Neural cell (in vitro differentiated cells): ENCODE measurements around the gene SLC22A6. TPM values are rescaled to one million over a fixed set of nuclear protein-coding genes. Genes with fewer than 3 reads are reported as not detected.

Source experiments
- H2AFZ ChIP-seq: fragments of 200-600, 300-800 bp; sonication (generic), shearing (Covaris generic); 2 replicates; pipeline ENCODE4 v1.6.0; 2014; ENCODE audit warnings: low read depth, mild to moderate bottlenecking, antibody characterized with exemption, low read length, moderate library complexity
- H3F3A ChIP-seq: fragments of 200-600 bp; shearing (Covaris generic); 2 replicates; pipeline ENCODE4 v1.6.1; 2016; ENCODE audit warnings: mild to moderate bottlenecking, moderate library complexity, mixed read lengths, antibody characterized with exemption, low read length; ENCODE audit not compliant: insufficient read depth, poor library complexity, severe bottlenecking
- H3K27ac ChIP-seq: fragments of 200-600, 300-800 bp; sonication (generic), shearing (Covaris generic); 2 replicates; pipeline ENCODE4 v1.5.1; 2014; ENCODE audit warnings: mild to moderate bottlenecking, low read length, moderate library complexity
- H3K27me3 ChIP-seq: fragments of 300-800, 200-600 bp; sonication (generic), shearing (Covaris generic); 2 replicates; pipeline ENCODE4 v1.6.0; 2014; ENCODE audit warnings: mild to moderate bottlenecking, low read depth, low read length, moderate library complexity; ENCODE audit not compliant: insufficient read depth
- H3K36me3 ChIP-seq: fragments of 300-800, 200-600 bp; sonication (generic), shearing (Covaris generic); 2 replicates; pipeline ENCODE4 v1.5.1; 2014; ENCODE audit warnings: mild to moderate bottlenecking, antibody characterized with exemption, low read length, moderate library complexity; ENCODE audit not compliant: insufficient read depth
- H3K4me2 ChIP-seq: fragments of 300-800, 200-600 bp; sonication (generic), shearing (Covaris generic); 2 replicates; pipeline ENCODE4 v1.6.0; 2014; ENCODE audit warnings: mild to moderate bottlenecking, low read length
- H3K4me3 ChIP-seq: fragments of 300-800, 200-600 bp; sonication (generic), shearing (Covaris generic); 2 replicates; pipeline ENCODE4 v1.5.1; 2014; ENCODE audit warnings: mild to moderate bottlenecking, low read length, moderate library complexity
- H3K79me2 ChIP-seq: fragments of 200-600 bp; shearing (Covaris generic); replicated peaks from 2 replicates; pipeline ENCODE4 v1.6.0; 2014; ENCODE audit warnings: mild to moderate bottlenecking, low read length, moderate library complexity; ENCODE audit not compliant: insufficient read depth
- H3K9ac ChIP-seq: fragments of 300-800, 200-600 bp; sonication (generic), shearing (Covaris generic); 2 replicates; pipeline ENCODE4 v1.6.1; 2016; ENCODE audit warnings: mild to moderate bottlenecking, low read length, mixed read lengths
- H3K9me2 ChIP-seq: fragments of 200-600 bp; shearing (Covaris generic); 2 replicates; pipeline ENCODE4 v1.6.1; 2016; ENCODE audit warnings: mild to moderate bottlenecking, low read length, mixed read lengths; ENCODE audit not compliant: insufficient read depth
- H3K9me3 ChIP-seq: fragments of 200-600, 300-800 bp; sonication (generic), shearing (Covaris generic); 2 replicates; pipeline ENCODE4 v1.6.1; 2016; ENCODE audit warnings: mild to moderate bottlenecking, mixed run types, low read length, moderate library complexity, mixed read lengths
- H4K20me1 ChIP-seq: fragments of 200-600 bp; shearing (Covaris generic); 2 replicates; pipeline ENCODE4 v1.6.1; 2016; ENCODE audit warnings: mild to moderate bottlenecking, mixed run types; ENCODE audit not compliant: insufficient read depth
- EP300 ChIP-seq: fragments of 450-650 bp; conservative IDR thresholded peaks from 2 replicates; pipeline ENCODE4 v1.6.1; 2014; ENCODE audit warnings: antibody characterized with exemption, mild to moderate bottlenecking, moderate library complexity; ENCODE audit not compliant: poor library complexity, severe bottlenecking
- EZH2 ChIP-seq: fragments of 200-600, 300-800 bp; shearing (Covaris generic), sonication (generic); IDR thresholded peaks from 2 replicates; pipeline ENCODE4 v1.6.1; 2014; ENCODE audit warnings: antibody characterized with exemption, low read length, borderline replicate concordance, mild to moderate bottlenecking; ENCODE audit not compliant: insufficient read depth, poor library complexity, severe bottlenecking
- MXI1 ChIP-seq: fragments of 450-650 bp; conservative IDR thresholded peaks from 2 replicates; pipeline ENCODE4 v1.6.1; 2014; ENCODE audit warnings: antibody characterized with exemption, mild to moderate bottlenecking; ENCODE audit not compliant: poor library complexity, severe bottlenecking
- POLR2AphosphoS5 ChIP-seq: IDR thresholded peaks from 2 replicates; pipeline ENCODE4 v1.6.1; 2012
- RAD21 ChIP-seq: fragments of 450-650 bp; conservative IDR thresholded peaks from 2 replicates; pipeline ENCODE4 v1.6.1; 2014; ENCODE audit warnings: antibody characterized with exemption, mild to moderate bottlenecking, moderate library complexity
- SMC3 ChIP-seq: fragments of 450-650 bp; conservative IDR thresholded peaks from 2 replicates; pipeline ENCODE4 v1.6.1; 2014; ENCODE audit warnings: antibody characterized with exemption, mild to moderate bottlenecking, moderate library complexity; ENCODE audit not compliant: poor library complexity
- TAF1 ChIP-seq: IDR thresholded peaks from 2 replicates; pipeline ENCODE4 v1.6.1; 2012; ENCODE audit warnings: low read depth
- polyA plus RNA-seq: library from polyadenylated mRNA; depleted of rRNA; stranded (reverse); fragments of >200 nt; gene quantifications from 2 replicates; pipeline ENCODE4 v1.2.3, GENCODE V29; 2014
- TF ChIP-seq, protein P1 (sequence below): IDR thresholded peaks from 2 replicates; pipeline ENCODE4 v1.6.1; 2012; ENCODE audit warnings: borderline replicate concordance
- TF ChIP-seq, protein P2 (sequence below): fragments of 450-650 bp; IDR thresholded peaks from 2 replicates; pipeline ENCODE4 v1.5.1; 2014; ENCODE audit warnings: antibody characterized with exemption, mild to moderate bottlenecking, moderate library complexity; ENCODE audit not compliant: poor library complexity, severe bottlenecking

The SLC22A6 gene
- polyA plus RNA-seq, 1 donor from 2014 or later = not detected

DNA sequence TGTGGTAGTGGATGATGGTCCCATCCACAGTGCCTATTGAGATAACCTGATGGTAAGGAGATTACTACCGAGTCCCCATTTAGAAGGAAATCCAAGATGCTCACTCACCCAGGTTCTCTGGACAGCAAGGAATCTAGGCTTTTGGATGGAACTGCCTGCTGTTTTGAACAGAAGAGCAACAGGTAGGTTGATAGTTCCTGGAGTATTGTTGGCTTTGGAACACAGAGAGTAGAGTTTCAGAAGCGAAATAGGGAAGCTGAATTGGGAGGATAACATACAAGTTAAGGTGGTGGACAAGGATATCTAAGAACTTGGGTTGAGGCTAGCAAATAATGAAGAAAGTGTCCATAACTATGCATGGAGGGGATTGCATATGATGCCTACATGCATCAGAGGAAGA is 27.6 kb downstream of the SLC22A6 start:
- H4K20me1 ChIP-seq = no peaks in the 10 kb centered on the region
- no peaks in the 10 kb centered on the region for H3K79me2 ChIP-seq
- H3K27ac ChIP-seq = no peak overlapping the region
- no peaks in the 10 kb centered on the region for H3K27me3 ChIP-seq
- no peaks in the 10 kb centered on the region for H3K9me3 ChIP-seq
- H3K9ac ChIP-seq = no peak overlapping the region
- no peaks in the 10 kb centered on the region for H3K36me3 ChIP-seq
- H3K9me2 ChIP-seq = no peaks in the 10 kb centered on the region
- no peak overlapping the region for H2AFZ ChIP-seq
- TF ChIP-seq, protein P1, sequence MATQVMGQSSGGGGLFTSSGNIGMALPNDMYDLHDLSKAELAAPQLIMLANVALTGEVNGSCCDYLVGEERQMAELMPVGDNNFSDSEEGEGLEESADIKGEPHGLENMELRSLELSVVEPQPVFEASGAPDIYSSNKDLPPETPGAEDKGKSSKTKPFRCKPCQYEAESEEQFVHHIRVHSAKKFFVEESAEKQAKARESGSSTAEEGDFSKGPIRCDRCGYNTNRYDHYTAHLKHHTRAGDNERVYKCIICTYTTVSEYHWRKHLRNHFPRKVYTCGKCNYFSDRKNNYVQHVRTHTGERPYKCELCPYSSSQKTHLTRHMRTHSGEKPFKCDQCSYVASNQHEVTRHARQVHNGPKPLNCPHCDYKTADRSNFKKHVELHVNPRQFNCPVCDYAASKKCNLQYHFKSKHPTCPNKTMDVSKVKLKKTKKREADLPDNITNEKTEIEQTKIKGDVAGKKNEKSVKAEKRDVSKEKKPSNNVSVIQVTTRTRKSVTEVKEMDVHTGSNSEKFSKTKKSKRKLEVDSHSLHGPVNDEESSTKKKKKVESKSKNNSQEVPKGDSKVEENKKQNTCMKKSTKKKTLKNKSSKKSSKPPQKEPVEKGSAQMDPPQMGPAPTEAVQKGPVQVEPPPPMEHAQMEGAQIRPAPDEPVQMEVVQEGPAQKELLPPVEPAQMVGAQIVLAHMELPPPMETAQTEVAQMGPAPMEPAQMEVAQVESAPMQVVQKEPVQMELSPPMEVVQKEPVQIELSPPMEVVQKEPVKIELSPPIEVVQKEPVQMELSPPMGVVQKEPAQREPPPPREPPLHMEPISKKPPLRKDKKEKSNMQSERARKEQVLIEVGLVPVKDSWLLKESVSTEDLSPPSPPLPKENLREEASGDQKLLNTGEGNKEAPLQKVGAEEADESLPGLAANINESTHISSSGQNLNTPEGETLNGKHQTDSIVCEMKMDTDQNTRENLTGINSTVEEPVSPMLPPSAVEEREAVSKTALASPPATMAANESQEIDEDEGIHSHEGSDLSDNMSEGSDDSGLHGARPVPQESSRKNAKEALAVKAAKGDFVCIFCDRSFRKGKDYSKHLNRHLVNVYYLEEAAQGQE = no peak
- TF ChIP-seq EP300 = no peak
- H3K4me2 ChIP-seq = no peak overlapping the region
- H3K4me3 ChIP-seq = no peak overlapping the region
- no peaks in the 10 kb centered on the region for H3F3A ChIP-seq

DNA sequence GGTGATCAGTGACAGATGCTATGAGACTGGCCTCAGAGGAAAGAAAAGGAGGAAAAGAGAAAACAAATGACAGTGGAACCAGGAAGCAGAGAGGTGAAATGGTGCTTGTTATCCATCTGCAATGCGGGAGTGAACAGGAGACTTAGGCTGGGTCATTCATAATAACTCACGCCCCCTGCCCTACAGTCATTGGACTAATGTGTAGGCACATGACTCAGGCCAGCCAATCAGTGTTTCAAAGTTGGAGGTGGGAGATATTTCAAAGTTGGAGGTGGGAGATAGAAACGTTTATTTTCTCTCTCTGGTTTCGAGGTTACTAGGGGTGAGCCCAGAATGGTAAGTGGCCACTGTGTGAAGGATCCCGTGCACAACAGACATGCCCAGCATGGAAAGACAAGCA is 30.3 kb downstream of the SLC22A6 start:
- Histone ChIP-seq H3K27ac (no peak overlapping the region), H3K9me2 (no peaks in the 10 kb centered on the region), H3K36me3 (no peaks in the 10 kb centered on the region), H3K9ac (no peak overlapping the region), H3K4me2 (no peak overlapping the region), H3K27me3 (no peaks in the 10 kb centered on the region), H3F3A (no peaks in the 10 kb centered on the region), H2AFZ (no peak overlapping the region), H3K79me2 (no peaks in the 10 kb centered on the region), H4K20me1 (no peaks in the 10 kb centered on the region), H3K9me3 (no peaks in the 10 kb centered on the region), H3K4me3 (no peak overlapping the region)
- no peak for TF ChIP-seq TAF1
- TF ChIP-seq SMC3 = no peak
- TF ChIP-seq, protein P1 = no peak
- no peak for TF ChIP-seq RAD21
- no peak for TF ChIP-seq EZH2
- TF ChIP-seq MXI1 = no peak
- TF ChIP-seq POLR2AphosphoS5 = no peak
- no peak for TF ChIP-seq EP300
- TF ChIP-seq, protein P2, sequence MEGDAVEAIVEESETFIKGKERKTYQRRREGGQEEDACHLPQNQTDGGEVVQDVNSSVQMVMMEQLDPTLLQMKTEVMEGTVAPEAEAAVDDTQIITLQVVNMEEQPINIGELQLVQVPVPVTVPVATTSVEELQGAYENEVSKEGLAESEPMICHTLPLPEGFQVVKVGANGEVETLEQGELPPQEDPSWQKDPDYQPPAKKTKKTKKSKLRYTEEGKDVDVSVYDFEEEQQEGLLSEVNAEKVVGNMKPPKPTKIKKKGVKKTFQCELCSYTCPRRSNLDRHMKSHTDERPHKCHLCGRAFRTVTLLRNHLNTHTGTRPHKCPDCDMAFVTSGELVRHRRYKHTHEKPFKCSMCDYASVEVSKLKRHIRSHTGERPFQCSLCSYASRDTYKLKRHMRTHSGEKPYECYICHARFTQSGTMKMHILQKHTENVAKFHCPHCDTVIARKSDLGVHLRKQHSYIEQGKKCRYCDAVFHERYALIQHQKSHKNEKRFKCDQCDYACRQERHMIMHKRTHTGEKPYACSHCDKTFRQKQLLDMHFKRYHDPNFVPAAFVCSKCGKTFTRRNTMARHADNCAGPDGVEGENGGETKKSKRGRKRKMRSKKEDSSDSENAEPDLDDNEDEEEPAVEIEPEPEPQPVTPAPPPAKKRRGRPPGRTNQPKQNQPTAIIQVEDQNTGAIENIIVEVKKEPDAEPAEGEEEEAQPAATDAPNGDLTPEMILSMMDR = no peak
